ELF-1 (cell line): Measurements from ENCODE around the gene SPRR3.

ENCODE experiments used
- DNase-seq: peaks from one replicate; pipeline ENCODE4 v3.0.0-alpha.2; 2016; ENCODE audit warnings: low read depth, low spot score

SPRR3 gene

DNA sequence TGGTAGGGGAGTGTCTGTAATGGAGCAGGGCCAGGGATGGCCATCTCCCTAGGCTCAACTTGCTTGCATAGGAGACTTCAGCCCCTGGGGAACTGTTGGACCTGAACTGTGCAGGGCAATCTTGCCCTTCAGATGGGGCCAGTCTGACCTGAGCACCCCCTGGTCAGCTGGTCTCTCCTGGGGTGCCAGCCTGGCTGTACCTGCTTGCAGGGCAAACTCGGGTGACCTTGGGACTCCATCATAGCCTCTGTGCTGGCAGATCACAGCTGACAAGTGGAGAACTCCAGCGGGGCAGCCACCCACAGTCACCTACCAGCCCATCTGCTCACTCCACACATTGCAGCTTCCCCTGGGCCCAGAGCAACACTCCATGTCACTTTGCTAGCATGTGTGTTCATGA is 47.7 kb downstream of the SPRR3 start:
- no peak for DNase-seq
